H4 (cell line): ENCODE measurements around the gene KRT1. TPM values are rescaled to one million over a fixed set of nuclear protein-coding genes. Genes with fewer than 3 reads are reported as not detected.
"Not testable (repeated sequence)": the region's sequence is repeated elsewhere in the genome, so short reads cannot be mapped to it uniquely, and the experiment has no call there.

Experiments
- DNase-seq: peaks from one replicate; pipeline ENCODE4 v3.0.0-alpha.2; 2015; ENCODE audit warnings: low spot score
- total RNA-seq: library from RNA; depleted of rRNA; stranded (reverse); fragments of >200 nt; shearing (Covaris generic); gene quantifications from 2 replicates; pipeline ENCODE4 v1.2.3, GENCODE V29; 2014; rRNA removed

The KRT1 gene
- not detected in 2 replicates for total RNA-seq

- no peak for DNase-seq
Observed at GRCh38 chr12:52680363-52680762, at the start of gene KRT1. Gene KRT1, minus strand, starts transcription at chr12:52680407. Its CDS starts 59 bp downstream, at chr12:52680348.

- DNase-seq, result no peak
Observed at GRCh38 chr12:52729147-52729546, 48.9 kb upstream of the KRT1 start.

GRCh38 chr12:52728374-52728773 is 48.2 kb upstream of the KRT1 start:
- no peak for DNase-seq

DNA sequence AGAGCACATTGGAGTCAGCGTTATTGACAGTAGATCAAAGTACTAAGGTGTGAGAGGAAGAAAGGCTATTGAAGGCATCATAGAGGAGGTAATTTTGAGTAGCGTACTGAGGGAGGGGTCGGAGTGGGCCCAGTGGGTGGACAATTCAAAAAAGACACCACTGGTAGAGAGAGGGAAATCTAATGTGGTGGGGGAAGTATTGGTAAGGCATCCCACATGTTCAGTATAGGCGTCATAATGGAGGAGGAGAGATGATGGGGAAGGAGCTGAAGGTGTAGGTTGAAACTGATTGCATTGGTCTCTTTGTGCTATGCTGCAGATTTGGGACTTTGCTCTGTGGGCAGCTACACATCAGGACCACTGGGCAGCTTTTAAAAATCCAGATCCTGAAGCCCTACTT is 46.8 kb upstream of the KRT1 start:
- DNase-seq, result no peak

DNA sequence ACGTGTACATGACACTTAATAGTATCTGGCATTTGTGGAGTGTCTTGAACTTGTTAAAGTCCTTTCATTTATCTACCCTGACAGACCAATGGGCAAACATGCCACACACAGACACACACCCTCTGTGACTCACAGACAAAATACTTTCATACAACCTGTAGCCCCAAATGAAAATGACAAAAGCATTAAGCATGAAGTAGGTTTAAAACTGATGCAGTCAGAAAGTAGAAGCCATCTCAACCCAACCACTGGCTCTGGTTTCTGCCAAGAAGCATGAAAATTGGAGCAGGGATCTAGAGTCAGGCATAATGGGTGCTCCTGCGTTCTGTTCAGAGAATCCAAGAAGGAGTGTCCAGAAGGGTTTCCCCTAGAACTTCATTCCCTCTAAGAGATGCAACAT is 46.2 kb upstream of the KRT1 start:
- no peak for DNase-seq

GRCh38 chr12:52724384-52724783 is 44.2 kb upstream of the KRT1 start:
- DNase-seq, result no peak

GRCh38 chr12:52722680-52723079 is 42.5 kb upstream of the KRT1 start:
- no peak for DNase-seq

- DNase-seq, result no peak
Observed at GRCh38 chr12:52721838-52722470, 41.7 kb upstream of the KRT1 start.

DNA sequence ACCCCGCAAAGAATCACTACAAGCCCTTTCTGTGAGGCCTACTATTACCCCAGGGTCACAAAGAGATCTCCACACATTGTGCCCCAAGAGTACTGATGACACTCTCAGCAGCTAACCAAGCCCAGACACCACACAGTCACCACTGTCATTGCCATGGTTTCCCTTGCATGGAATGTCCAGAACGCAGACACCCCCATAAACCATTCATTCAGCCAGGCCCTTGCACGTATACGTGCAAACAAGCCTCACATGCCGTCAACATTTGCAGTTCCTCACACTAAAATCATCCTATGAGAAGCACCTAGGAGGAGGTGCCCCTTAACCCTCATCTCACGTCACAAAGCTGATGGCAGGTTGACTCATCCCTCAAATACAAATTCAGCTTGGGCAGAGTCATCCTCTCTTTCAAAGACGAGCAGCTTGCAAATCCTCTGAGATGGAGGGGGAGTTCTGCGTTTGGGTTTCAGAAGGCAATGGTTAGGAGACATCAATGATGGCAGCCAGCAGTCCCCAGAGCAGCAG is 40.2 kb upstream of the KRT1 start:
- DNase-seq, result no peak

- no peak for DNase-seq
Observed at GRCh38 chr12:52716061-52716460, 35.9 kb upstream of the KRT1 start.

GRCh38 chr12:52715416-52715815 is 35.2 kb upstream of the KRT1 start:
- DNase-seq, result no peak

GRCh38 chr12:52714887-52715281 is 34.7 kb upstream of the KRT1 start:
- DNase-seq, result no peak

DNA sequence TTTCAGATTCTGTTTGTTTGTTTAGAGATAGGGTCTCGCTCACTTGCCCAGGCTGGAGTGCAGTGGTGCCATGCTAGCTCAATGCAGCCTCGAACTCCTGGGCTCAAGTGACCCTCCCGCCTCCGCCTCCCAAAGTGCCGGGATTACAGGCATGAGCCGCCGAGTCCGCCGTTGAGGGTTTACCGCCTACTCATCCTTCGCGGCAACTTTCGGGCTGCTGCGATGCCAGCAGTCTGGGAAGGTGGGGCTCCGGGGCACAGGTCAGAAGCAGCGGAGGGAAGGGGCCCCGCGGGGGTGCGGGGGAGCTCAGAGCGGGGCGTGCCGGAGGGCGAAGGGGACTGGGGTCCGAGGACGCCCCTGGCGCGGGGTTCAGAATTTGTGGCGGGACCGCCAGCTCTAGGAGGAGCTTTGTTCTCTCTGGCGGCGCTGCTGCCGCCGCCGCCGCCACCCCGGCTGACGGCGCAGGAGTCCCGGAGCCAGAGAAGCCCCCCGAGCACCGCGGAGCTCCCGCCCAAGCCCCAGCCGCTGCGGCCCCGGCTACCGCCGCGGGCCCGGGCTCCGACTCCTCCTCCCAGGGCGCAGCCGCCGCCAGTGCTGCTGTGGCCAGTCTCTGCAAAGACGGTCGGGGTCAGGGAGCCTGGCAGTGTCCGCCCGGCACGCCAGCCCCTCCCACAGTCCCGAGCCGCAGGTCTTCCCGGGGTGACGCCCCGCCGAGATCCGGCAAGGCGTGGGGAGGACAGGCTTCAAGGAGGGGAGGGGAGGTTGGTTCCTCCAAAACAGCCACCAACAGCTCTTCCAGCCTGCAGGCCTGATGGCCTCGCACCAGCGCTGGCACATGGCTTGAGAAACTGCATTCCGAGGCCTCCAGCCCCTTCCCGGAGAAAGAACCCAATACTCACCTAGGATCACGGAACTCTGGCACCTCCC is 34.0 kb upstream of the KRT1 start:
- DNase-seq, result no peak

DNA sequence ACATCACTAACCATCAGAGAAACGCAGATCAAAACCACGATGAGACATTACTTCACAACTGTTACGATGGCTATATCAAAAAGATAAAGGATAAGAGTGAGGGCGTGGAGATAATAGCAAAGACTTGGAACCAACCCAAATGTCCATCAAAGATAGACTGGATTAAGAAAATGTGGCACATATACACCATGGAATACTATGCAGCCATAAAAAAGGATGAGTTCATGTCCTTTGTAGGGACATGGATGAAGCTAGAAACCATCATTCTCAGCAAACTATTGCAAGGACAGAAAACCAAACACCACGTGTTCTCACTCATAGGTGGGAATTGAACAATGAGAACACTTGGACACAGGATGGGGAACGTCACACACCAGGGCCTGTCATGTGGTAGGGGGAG is 31.9 kb upstream of the KRT1 start:
- DNase-seq, result not testable (repeated sequence)

GRCh38 chr12:52710730-52711129 is 30.5 kb upstream of the KRT1 start:
- no peak for DNase-seq

- no peak for DNase-seq
Observed at GRCh38 chr12:52708010-52708409, 27.8 kb upstream of the KRT1 start.

DNA sequence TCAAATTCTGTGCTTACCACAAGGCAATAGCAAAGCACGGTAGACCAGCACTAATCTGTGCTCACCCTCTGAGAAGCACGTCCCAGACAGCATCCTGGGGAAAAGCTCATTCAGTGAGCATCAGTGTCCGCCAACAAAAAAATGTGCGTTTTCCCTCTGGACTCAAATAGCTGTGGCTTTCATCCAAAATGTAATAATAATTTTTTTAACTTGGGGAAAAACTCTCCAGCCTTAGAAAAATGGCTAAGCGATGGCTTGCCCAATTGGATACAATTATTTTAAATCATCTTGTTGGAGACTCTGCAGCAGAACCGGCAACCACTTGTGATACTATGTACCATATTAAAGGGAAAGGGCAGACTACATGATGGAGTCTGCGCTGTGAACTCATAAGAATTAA is 24.3 kb upstream of the KRT1 start:
- DNase-seq, result no peak

GRCh38 chr12:52703878-52704277 is 23.7 kb upstream of the KRT1 start:
- no peak for DNase-seq

DNA sequence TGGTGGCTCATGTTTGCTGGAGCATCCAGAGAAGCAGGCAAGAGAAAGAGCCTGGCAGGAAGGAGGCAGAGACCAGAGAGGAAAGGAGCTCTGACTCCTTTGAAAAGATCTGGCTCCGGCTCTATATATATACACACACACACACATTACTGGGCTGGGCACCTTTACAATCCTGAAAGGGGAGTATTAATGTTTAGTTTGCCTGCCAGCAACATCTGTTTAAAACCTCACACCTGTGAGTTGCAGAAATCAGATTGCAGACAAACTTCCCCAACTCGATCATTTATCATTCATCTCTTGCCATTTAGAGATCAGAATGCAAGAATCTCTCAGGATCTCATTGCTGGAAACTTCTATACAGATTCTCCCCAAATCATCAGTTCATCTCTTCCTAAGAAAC is 23.2 kb upstream of the KRT1 start, which contains the start of gene KRT77:
KRT77 (minus strand) TSS at position 101 of the 400 bp plus-strand sequence; CDS start at position 11, 90 bp downstream.
- no peak for DNase-seq

GRCh38 chr12:52702338-52702737 is 22.1 kb upstream of the KRT1 start:
- DNase-seq, result no peak

DNA sequence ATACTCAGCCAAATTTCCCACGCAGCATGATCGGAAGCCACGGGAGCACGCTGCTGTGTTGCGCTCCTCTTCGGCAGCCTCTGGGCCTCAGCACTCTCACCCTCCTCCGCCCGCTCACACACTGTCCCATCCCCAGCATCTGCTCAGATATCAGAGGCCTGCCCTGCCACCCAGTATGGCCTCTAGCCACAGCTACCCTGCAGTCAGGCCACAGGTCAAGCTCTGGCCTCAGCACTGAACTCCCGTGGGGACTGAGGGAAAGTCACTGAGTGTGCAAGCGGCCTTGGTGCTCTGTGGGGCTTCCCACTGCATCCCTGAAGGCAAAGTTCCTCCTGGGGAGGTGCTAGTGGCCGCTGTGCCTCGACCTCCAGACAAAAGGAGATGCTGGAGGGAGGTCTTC is 21.1 kb upstream of the KRT1 start:
- no peak for DNase-seq

DNA sequence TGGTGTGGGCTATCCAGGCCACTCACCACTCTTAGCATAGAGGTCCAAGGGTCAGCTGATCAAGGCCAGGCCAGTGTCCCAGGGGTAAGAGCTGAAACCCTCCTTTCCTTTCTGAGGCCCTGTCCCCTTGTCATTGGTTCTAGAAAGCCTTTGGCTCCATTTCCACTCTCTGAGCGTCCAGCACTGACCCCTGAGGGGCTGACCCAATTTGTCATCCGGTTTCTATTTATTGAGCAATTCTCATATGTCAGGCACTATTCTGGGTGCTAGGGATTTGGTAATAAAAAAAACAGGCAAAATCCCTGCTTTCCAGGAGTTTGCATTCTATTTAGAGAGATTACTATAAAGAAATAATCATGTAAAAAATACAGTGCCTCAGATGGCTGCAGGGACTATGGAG is 19.8 kb upstream of the KRT1 start:
- DNase-seq, result no peak

DNA sequence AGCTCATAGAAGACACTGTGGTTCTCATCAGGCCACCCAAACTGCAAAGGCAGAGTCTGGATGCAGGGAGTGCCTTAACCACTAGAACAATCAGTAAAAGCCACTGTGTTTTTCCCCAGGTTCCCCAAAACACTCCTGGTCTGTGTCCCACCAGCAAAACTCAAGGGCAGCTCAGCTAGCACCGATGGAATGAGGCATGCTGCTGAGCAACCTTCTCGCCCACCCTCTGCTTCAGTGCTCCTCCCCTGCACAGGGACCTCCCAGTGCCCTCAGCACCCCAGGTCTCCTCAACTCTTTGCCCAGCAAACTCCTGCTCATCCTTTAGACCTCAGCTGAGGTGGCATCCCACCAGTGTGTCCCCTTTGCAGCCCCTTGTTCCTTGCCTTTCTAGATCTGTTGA is 19.2 kb upstream of the KRT1 start:
- DNase-seq, result no peak
